Kidney capillary endothelial cell (primary cell): ENCODE data around the gene SLC24A4.
"Not testable (repeated sequence)": the region's sequence is repeated elsewhere in the genome, so short reads cannot be mapped to it uniquely, and the experiment has no call there.

Experiments
- DNase-seq: peaks from one replicate; pipeline ENCODE4 v3.0.0-alpha.2; 2018; ENCODE audit warnings: low spot score

SLC24A4 gene

GRCh38 chr14:92520102-92521057 is 197.4 kb downstream of the SLC24A4 start:
- no peak for DNase-seq

- DNase-seq, result no peak
Measured at GRCh38 chr14:92521058-92521415, 198.1 kb downstream of the SLC24A4 start.

- DNase-seq, result no peak
Measured at GRCh38 chr14:92523752-92524151, 200.8 kb downstream of the SLC24A4 start.

- DNase-seq, result no peak
Measured at GRCh38 chr14:92524602-92525185, 201.7 kb downstream of the SLC24A4 start.

- no peak for DNase-seq
Measured at GRCh38 chr14:92525322-92526095, 202.5 kb downstream of the SLC24A4 start.

- no peak for DNase-seq
Measured at GRCh38 chr14:92527721-92528120, 204.8 kb downstream of the SLC24A4 start.

- DNase-seq, result no peak
Measured at GRCh38 chr14:92528486-92529100, 205.6 kb downstream of the SLC24A4 start.

GRCh38 chr14:92529903-92530302 is 206.9 kb downstream of the SLC24A4 start:
- DNase-seq, result no peak

- peak; percentile 42 for DNase-seq
Measured at GRCh38 chr14:92531106-92531873, 208.3 kb downstream of the SLC24A4 start.

GRCh38 chr14:92532490-92533163 is 209.7 kb downstream of the SLC24A4 start:
- DNase-seq, result no peak

- no peak for DNase-seq
Measured at GRCh38 chr14:92534932-92535643, 212.1 kb downstream of the SLC24A4 start.

GRCh38 chr14:92536231-92536630 is 213.3 kb downstream of the SLC24A4 start:
- DNase-seq, result not testable (repeated sequence)

- DNase-seq, result no peak
Measured at GRCh38 chr14:92538412-92538985, 215.5 kb downstream of the SLC24A4 start.

GRCh38 chr14:92539419-92539818 is 216.5 kb downstream of the SLC24A4 start:
- DNase-seq, result no peak

GRCh38 chr14:92539875-92540274 is 216.9 kb downstream of the SLC24A4 start:
- DNase-seq, result peak; percentile 64

- peak; percentile 99 for DNase-seq
Measured at GRCh38 chr14:92540472-92541048, 217.6 kb downstream of the SLC24A4 start.

GRCh38 chr14:92542766-92543554 is 220.0 kb downstream of the SLC24A4 start:
- DNase-seq, result no peak

- no peak for DNase-seq
Measured at GRCh38 chr14:92544051-92544720, 221.2 kb downstream of the SLC24A4 start.
